GM19035 (cell line): Measurements from ENCODE around the gene TMCC1.
A peak's percentile ranks its signal among the peaks of the same experiment; 100 is the strongest.

Source experiments
- ATAC-seq: cut with Tn5 transposase; IDR thresholded peaks from one replicate; pipeline ENCODE4 v1.9.1; 2021; ENCODE audit not compliant: unreplicated experiment

Gene TMCC1

GRCh38 chr3:129626744-129627349, 266.7 kb downstream of the TMCC1 start:
- peak; percentile 94 for ATAC-seq

- no peak for ATAC-seq
These were observed 268.2 kb downstream of the TMCC1 start for GRCh38 chr3:129625072-129625874.

GRCh38 chr3:129624347-129625071, 269.0 kb downstream of the TMCC1 start:
- ATAC-seq, result no peak

- ATAC-seq, result no peak
These were observed 269.9 kb downstream of the TMCC1 start for GRCh38 chr3:129623447-129624118.

- no peak for ATAC-seq
These were observed 270.6 kb downstream of the TMCC1 start for GRCh38 chr3:129622933-129623332.

GRCh38 chr3:129622226-129622874, 271.2 kb downstream of the TMCC1 start:
- ATAC-seq, result no peak

GRCh38 chr3:129621626-129622225, 271.8 kb downstream of the TMCC1 start:
- no peak for ATAC-seq

GRCh38 chr3:129620828-129621559, 272.5 kb downstream of the TMCC1 start:
- ATAC-seq, result no peak

GRCh38 chr3:129619726-129620162, 273.8 kb downstream of the TMCC1 start:
- ATAC-seq, result no peak

- no peak for ATAC-seq
These were observed 274.4 kb downstream of the TMCC1 start for GRCh38 chr3:129618901-129619671.

- no peak for ATAC-seq
These were observed 275.2 kb downstream of the TMCC1 start for GRCh38 chr3:129618186-129618820.

GRCh38 chr3:129617381-129618185, 275.9 kb downstream of the TMCC1 start:
- ATAC-seq, result no peak

GRCh38 chr3:129616713-129617112, 276.8 kb downstream of the TMCC1 start:
- no peak for ATAC-seq

- no peak for ATAC-seq
These were observed 277.2 kb downstream of the TMCC1 start for GRCh38 chr3:129616291-129616690.

GRCh38 chr3:129615751-129616281, 277.7 kb downstream of the TMCC1 start:
- ATAC-seq, result no peak

GRCh38 chr3:129614927-129615363, 278.6 kb downstream of the TMCC1 start:
- ATAC-seq, result no peak

GRCh38 chr3:129614435-129614834, 279.1 kb downstream of the TMCC1 start:
- no peak for ATAC-seq
